Breast epithelium (tissue), 4 donors: ENCODE data around the gene TRIM9. TPM values are rescaled to one million over a fixed set of nuclear protein-coding genes. Genes with fewer than 3 reads are reported as not detected.
A peak's percentile ranks its signal among the peaks of the same experiment; 100 is the strongest.
"Not testable (repeated sequence)": the region's sequence is repeated elsewhere in the genome, so short reads cannot be mapped to it uniquely, and the experiment has no call there.

Experiments
- DNase-seq, 2 donors: peaks; one replicate each; pipeline ENCODE4 v3.0.0-alpha.2; 2019; ENCODE audit warnings: low spot score in 2 of 2
- H3K27ac ChIP-seq, 2 donors: fragments of 200-600 bp; sonication (generic) in 1 of 2; one replicate each; pipeline ENCODE4 v1.5.1; 2016 to 2019; ENCODE audit warnings: mild to moderate bottlenecking in 1 of 2
- H3K27me3 ChIP-seq, 2 donors: fragments of 200-600 bp; sonication (generic) in 1 of 2; one replicate each; pipeline versions ENCODE4 v1.5.1 to v1.6.0; 2017 to 2019; ENCODE audit warnings: control low read depth in 1 of 2, mild to moderate bottlenecking in 1 of 2
- H3K36me3 ChIP-seq: fragments of 200-600 bp; one replicate; pipeline ENCODE4 v1.5.1; 2019
- H3K4me1 ChIP-seq, 2 donors: fragments of 200-600 bp; sonication (generic); one replicate each; pipeline ENCODE4 v1.5.1; 2016 to 2019; ENCODE audit warnings: control low read depth in 1 of 2
- H3K4me3 ChIP-seq, 3 donors: fragments of 200-600 bp; sonication (generic); 1 replicate in 2 of 3; 2 replicates in 1 of 3; pipeline ENCODE4 v1.5.1; 2016 to 2019; ENCODE audit warnings: mild to moderate bottlenecking in 3 of 3, moderate library complexity in 2 of 3
- H3K9me3 ChIP-seq, 2 donors: fragments of 200-600 bp; sonication (generic) in 1 of 2; one replicate each; pipeline ENCODE4 v1.5.1; 2016 to 2019; ENCODE audit warnings: control low read depth in 1 of 2
- CTCF ChIP-seq, 3 donors: fragments of 450-650 bp; IDR thresholded peaks; one replicate each; pipeline ENCODE4 v1.5.1; 2016 to 2017; ENCODE audit warnings: antibody characterized with exemption in 3 of 3, mild to moderate bottlenecking in 3 of 3, moderate library complexity in 3 of 3
- POLR2A ChIP-seq: fragments of 450-650 bp; IDR thresholded peaks from one replicate; pipeline ENCODE4 v1.6.1; 2016; ENCODE audit warnings: antibody characterized with exemption, mild to moderate bottlenecking, moderate library complexity
- POLR2AphosphoS5 ChIP-seq, 3 donors: sonication (generic); formaldehyde crosslinking; IDR thresholded peaks; one replicate each; pipeline ENCODE4 v1.6.1; 2017; ENCODE audit warnings: antibody characterized with exemption in 3 of 3
- intact Hi-C: fragments of 100-400 bp; cut with DNase I; formaldehyde crosslinking; loops from one replicate; pipeline ENCODE4 v1.15.1; 2023; ENCODE audit warnings: low total_unique reads
- total RNA-seq, 3 donors: library from RNA; depleted of rRNA; stranded (reverse); fragments of >200 nt; gene quantifications; one replicate each; pipeline ENCODE4 v1.1.0, GENCODE V29; 2016

The TRIM9 gene
- total RNA-seq, 3 donors from 2014 or later: 2.9 to 5.2 (median 4.6) TPM

GRCh38 chr14:50964683-50965390 is 130.1 kb downstream of the TRIM9 start:
- no peaks in the 10 kb centered on the region for H3K9me3 ChIP-seq
- no peaks in the 10 kb centered on the region for H3K4me1 ChIP-seq
- H3K4me3 ChIP-seq: no peak overlapping the region
- no peaks in the 10 kb centered on the region for H3K36me3 ChIP-seq
- TF ChIP-seq POLR2AphosphoS5 (IDR thresholded peaks at IDR 0.05): no peak
- TF ChIP-seq CTCF (IDR thresholded peaks at IDR 0.05): no peak
- TF ChIP-seq POLR2A: no peak
- intact Hi-C loops: no loop called here
- no peak overlapping the region for H3K27ac ChIP-seq
- peak; percentile 53 to 61 for DNase-seq
- no peaks in the 10 kb centered on the region for H3K27me3 ChIP-seq

- H3K27me3 ChIP-seq: no peaks in the 10 kb centered on the region
- no peaks in the 10 kb centered on the region for H3K9me3 ChIP-seq
- DNase-seq: no peak
- TF ChIP-seq POLR2AphosphoS5 (IDR thresholded peaks at IDR 0.05) (no peak), CTCF (IDR thresholded peaks at IDR 0.05) (no peak), POLR2A (no peak)
- no peak overlapping the region for H3K4me3 ChIP-seq
- H3K27ac ChIP-seq: no peak overlapping the region
- no peaks in the 10 kb centered on the region for H3K4me1 ChIP-seq
- intact Hi-C loops: no loop called here
- H3K36me3 ChIP-seq: no peaks in the 10 kb centered on the region
Observed at GRCh38 chr14:50963919-50964318, 131.0 kb downstream of the TRIM9 start.

- no peaks in the 10 kb centered on the region for H3K36me3 ChIP-seq
- intact Hi-C loops: no loop called here
- no peaks in the 10 kb centered on the region for H3K27me3 ChIP-seq
- no peak overlapping the region for H3K27ac ChIP-seq
- H3K4me1 ChIP-seq: no peaks in the 10 kb centered on the region
- no peak for DNase-seq
- TF ChIP-seq POLR2AphosphoS5 (IDR thresholded peaks at IDR 0.05): no peak
- no peak overlapping the region for H3K4me3 ChIP-seq
- no peaks in the 10 kb centered on the region for H3K9me3 ChIP-seq
Observed at GRCh38 chr14:50961605-50962221, 133.2 kb downstream of the TRIM9 start.

GRCh38 chr14:50957296-50957695 is 137.6 kb downstream of the TRIM9 start:
- H3K36me3 ChIP-seq: no peaks in the 10 kb centered on the region
- H3K4me1 ChIP-seq: no peaks in the 10 kb centered on the region
- H3K4me3 ChIP-seq: no peak overlapping the region
- no peaks in the 10 kb centered on the region for H3K9me3 ChIP-seq
- H3K27me3 ChIP-seq: no peaks in the 10 kb centered on the region
- TF ChIP-seq POLR2AphosphoS5 (IDR thresholded peaks at IDR 0.05) (no peak), CTCF (IDR thresholded peaks at IDR 0.05) (no peak), POLR2A (no peak)
- intact Hi-C loops: no loop called here
- H3K27ac ChIP-seq: no peak overlapping the region
- no peak for DNase-seq

- intact Hi-C loops, H3K27ac ChIP-seq: not testable (repeated sequence)
Observed at GRCh38 chr14:50956421-50956820, 138.5 kb downstream of the TRIM9 start.

GRCh38 chr14:50955373-50956043 is 139.4 kb downstream of the TRIM9 start:
- no peaks in the 10 kb centered on the region for H3K27me3 ChIP-seq
- peak in 2 of 3 donors; percentile 22 to 37 for TF ChIP-seq CTCF (IDR thresholded peaks at IDR 0.05)
- TF ChIP-seq POLR2A: no peak
- peak overlapping the region in 1 of 3 donors; percentile 27 for H3K4me3 ChIP-seq
- H3K4me1 ChIP-seq: no peaks in the 10 kb centered on the region
- H3K27ac ChIP-seq: peak overlapping the region; percentile 79 to 89
- DNase-seq: peak; percentile 52 to 68
- intact Hi-C loops: no loop called here
- no peaks in the 10 kb centered on the region for H3K36me3 ChIP-seq
- H3K9me3 ChIP-seq: no peaks in the 10 kb centered on the region

More at GRCh38 chr14:50956421-50956820, 138.5 kb downstream of the TRIM9 start:
- not testable (repeated sequence) for H3K4me3 ChIP-seq, DNase-seq, H3K36me3 ChIP-seq, H3K27me3 ChIP-seq, H3K9me3 ChIP-seq, H3K4me1 ChIP-seq
